HG03558 (cell line): ENCODE results near the gene MFSD12.
"Not testable (repeated sequence)": the region's sequence is repeated elsewhere in the genome, so short reads cannot be mapped to it uniquely, and the experiment has no call there.

Experiments
- ATAC-seq: cut with Tn5 transposase; IDR thresholded peaks from one replicate; pipeline ENCODE4 v1.9.1; 2021; ENCODE audit warnings: moderate number of reproducible peaks; ENCODE audit not compliant: unreplicated experiment; ENCODE audit errors: extremely low read depth

Gene MFSD12

DNA sequence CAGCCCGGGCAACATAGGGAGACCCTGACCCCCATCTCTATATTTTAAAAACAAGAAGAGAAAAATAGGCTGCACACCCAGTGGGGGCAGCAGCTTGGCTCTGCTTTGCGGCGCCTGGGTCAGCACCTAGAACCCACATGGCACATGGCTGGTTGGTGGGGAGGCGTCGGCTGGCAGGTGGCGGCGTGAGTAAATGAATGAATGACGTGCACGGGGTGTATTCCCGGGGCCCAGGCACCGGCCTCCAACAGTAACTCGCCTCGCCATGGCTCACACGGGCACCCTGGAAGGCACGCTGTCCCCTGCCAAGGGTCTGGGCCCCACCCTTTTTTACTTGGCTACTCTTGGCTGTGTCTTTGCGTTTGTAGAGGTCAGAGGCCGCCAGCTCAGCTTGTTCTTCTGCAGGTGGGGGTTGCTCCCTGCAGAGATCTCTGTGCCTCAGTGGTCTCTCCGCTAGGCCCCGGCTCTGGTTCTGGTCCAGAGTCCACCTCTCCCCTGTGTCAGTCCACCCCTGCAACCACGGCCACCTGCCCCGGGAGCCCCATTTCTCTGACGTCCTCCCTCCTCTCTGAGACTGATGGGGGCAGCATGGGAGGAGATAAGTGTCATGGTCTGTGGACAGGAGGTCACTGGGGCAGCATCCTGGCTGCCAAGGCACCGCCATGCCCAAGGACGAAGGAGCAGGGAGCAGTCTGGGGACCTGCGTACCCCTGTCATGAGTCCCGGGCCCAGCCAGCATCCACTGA is 45.7 kb downstream of the MFSD12 start:
- ATAC-seq, result no peak

DNA sequence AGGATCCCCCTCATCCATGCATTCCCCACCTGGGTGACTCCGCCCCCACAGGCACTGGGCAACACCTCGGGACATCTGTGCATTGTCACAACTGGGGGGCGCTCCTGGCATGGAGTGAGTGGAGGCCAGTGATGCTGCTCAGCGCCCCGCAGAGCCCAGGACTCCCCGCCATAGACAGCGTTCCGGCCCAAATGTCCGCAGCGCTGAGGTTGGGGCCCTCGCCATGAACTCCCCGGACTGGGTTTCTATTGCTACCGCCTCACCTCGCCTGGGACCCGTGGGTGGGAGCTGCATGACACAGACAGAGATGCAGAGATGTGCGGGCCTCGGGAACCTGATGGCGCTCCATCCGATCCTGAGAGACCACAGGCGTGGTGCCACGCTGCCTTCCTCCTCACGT is 46.7 kb downstream of the MFSD12 start:
- ATAC-seq, result no peak

DNA sequence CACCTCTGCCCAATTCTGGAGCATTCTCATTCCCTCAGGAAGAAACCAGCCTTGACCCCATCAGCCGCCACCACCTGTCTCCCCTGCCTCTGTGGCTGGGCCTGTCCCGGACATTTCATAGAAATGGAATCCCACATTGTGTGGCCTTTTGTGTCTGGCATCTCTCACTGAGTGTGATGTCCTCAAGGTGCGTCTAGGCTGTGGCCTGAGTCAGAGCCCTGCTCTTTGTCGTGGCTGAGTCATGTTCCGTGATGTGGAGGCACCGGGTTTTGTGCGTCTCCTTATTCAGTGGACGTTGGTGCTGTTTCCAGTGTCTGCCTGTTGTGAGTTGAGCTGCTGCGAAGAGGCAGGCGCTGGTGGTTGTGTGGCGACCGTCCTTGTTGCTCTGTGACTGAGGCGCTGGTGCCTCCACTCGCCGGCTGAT is 47.8 kb downstream of the MFSD12 start:
- ATAC-seq, result no peak

DNA sequence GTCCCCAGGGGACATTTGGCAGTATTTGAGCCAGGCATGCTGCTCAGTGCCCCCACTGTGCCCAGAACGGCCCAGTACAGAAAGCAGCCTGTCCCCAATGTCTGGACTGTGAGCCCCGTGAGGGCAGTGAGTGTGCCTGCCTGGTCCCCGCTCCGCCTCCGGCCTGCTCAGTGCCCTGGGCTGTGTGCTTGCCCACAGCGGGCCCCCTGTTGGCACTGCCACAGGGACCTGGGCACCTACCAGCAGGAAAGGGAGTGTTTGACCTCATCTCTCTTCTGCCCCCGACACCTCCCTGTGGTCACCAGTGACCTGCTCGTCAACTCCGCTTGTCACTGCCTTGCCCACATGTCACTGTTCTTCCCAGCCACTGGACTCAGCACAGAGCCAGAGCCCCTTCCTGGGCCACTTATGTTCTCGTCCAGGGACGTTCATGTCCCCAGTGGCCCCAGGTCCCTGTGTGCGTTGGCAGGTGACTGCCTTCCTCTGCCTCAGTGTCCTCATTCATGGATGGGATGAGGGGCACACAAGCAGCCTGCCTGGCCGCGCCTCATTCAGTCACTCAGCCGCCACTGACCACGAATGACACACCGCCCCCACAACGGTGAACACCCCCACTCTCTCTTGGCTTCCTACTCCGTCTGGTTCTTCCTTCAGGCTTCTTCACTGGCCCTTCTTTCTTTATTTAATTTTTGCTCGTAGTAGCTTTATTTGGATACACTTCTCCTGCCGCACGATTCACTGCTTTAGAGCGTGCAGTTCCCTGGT is 48.4 kb downstream of the MFSD12 start:
- ATAC-seq, result no peak

DNA sequence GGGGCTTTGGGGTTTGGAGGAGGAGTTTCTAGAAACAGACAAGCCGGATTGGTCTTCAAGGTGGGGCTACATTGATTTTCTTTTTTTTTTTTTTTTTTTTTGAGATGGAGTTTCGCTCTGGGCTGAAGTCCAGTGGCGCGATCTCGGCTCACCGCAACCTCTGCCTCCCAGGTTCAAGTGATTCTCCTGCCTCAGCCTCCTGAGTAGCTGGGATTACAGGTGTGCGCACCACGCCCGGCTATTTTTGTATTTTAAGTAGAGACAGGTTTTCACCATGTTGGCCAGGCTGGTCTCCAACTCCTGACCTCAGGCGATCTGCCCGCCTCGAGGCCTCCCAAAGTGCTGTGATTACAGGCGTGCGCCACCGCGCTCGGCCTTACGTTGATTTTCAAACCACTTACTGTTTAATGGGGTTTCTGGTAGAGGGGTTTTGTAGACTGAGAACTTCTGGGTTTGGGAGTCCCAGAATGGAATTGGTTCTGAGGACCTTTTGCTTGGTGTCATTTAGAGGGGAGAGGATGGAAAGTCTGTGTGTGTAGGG is 49.2 kb downstream of the MFSD12 start:
- not testable (repeated sequence) for ATAC-seq

DNA sequence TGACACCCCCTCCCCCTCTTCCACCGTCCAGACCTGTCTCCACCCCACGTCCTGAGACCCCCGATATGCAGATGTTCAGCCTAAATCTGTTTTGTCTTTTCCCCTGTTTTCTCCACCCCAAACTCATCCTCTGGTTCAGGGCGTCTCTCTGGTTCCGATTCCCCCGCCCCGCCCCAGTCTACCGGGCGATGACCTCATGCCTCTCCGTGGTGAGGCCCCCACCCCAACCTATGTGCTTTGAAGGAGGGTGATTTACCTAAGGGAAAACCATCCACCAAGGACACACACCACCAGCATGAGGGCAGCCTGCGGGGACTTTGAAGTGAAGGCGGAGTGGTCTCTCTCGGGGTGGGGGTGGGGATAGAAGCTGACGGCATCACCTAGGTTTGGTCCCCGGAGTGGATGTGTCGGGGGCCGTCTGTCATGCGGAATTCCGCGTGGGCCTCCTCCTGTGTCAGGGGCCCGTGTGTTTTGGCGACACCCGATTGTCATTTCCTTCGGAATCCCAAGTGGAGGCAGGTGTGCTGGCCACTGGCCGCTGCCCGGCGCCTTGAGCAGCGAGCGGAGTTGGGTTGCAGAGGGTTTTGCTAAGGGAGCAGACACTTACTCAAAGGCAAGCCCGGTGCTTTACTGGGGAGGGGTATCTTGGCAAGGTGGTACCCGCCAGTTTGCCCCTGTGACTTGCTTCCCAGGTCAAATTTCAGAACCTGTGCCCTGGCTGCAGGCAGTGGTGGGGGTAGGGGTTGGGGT is 49.8 kb downstream of the MFSD12 start:
- no peak for ATAC-seq

DNA sequence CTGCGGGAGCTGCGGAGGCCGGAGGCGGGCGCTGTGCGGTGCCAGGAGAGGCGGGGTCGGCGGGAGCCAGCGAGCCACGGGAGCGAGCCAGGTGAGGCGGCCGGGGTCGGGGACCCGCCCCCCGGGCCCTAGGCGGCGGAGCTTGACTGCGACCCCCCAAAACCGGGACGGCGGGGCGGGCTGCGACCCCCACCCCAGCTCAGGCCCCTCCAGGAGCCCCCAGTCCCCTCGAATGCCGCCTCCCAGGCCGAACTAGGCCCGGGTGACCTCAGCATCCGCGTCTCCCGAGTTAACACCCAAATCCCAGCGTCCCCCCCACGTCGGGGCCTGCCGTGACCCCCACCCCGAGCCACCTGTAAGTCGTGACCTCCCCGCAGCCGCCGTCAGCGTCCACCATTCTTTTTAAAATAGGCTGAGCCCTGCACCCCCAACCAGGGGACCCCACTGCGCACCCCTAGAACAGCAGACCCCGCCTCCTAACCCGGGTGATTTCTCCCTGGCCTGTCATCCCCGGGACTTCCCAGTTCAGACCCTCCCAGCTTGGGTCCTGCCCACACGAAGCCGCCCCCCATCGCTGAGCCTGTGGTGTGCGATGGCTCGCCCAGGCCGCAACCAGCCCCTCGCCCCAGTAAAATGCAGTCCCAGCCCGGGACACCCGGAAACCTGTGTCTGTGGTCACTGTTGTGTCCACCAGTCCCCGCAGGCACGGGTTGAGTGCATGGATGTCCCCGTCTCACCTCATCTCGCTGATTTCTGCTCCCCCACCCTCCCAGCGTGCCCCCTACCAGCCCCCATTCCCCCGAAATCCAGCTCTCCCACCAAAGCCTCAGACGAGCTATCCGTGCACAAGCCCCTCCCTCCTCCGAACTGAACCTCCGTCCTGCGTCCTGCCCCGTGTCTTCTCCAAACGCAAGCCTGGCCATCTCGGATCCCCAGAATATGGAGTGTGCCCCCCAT is 50.7 kb downstream of the MFSD12 start:
- ATAC-seq, result no peak

DNA sequence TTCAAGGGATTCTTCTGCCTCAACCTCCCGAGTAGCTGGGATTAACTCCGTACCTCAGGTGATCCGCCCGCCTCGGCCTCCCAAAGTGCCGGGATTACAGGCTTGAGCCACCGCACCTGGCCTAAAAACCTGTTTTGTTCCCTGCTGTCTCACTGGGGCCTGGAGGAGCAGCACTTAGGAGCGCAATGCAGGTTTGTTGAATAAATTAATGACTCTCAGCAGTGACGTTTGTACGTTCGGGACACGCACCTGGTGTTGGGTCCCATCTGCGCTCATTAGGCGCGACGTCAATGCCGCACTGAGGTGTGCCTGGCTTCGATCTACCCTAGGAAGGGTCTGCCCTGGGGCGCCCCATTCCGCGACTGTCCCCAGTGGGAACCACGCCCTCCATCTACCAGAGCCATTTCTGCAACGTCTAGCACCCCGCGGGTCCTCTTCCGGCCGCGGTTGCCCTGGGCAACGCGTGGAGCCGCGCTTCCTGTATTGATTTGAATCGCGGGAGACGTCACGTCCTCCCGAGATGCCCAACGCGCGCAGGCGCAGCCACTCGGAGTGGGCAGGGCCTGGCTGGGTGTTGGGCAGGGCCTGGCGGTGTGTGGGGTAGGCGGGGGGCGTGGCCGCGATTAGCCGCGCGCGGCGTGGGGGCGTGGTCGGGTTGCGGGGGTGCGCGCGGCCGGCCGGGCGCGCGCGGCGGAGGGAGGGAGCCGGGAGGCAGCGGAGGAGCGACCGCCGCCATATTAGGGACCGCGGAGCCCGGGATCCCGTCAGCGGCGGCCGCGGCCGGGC is 51.6 kb downstream of the MFSD12 start, which contains the start of gene FZR1:
Gene FZR1, plus strand, starts transcription at position 714 of the 786 bp plus-strand sequence. CDS start 16,679 bp downstream, outside the sequence.
- ATAC-seq, result peak; percentile 92

DNA sequence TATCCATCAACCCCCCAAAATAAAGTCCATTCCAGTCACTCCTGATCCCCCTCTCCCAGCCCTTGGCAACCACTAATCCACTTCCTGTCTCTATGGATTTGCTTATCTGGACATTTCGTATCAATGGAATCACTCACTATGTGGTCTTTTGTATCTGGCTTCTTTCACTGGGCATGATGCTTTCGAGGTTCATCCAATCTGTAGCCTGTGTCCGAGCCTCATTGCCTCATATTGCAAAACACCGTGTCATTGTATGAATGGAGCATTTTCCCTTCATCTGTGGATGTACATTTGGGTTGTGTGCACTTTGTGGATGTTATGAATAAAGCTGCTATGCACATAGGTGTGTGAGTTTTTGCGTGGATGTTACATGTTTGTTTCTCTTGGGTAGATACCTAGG is 52.7 kb downstream of the MFSD12 start:
- ATAC-seq, result no peak

DNA sequence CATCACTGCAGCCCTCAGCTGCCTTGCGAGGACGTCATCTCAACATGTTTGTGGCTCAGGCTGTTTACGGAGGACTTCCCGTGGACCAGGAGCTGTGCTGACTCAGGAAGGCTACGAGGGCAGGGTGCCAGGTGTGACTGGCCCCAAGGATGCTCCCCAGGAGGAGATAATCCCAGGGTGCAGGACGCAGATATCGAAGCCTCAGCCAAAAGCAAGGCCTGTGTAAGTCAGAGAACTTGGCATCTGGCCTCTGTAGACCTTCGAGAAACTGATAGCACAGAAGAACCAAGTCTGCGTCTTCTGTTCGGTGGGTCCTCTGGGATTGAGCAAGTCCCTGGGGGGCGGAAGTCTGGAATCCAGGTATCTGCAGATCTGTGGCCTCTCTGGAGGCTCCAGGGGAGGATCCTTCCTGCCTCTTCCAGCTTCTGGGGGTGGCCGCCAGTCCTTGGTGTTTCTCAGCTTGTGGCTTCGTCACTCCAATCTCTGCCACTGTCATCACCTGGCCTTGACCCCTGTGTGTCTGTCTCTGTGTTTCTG is 54.3 kb downstream of the MFSD12 start:
- no peak for ATAC-seq

DNA sequence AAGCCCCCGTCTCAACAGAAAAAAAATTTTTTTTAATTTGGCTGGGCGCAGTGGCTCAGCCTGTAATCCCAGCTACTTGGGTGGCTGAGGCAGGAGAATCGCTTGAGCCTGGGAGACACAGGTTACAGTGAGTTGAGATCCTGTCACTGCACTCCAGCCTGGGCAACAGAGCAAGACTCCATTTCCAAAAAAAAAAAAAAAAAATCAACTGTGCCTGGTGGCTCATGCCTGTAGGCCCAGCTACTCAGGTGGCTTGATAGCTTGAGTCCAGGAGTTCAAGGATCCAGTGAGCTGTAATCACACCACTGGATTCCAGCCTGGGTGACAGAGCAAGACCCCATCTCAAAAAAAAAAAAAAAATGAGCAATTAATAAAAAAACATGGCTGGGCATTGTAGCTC is 55.6 kb downstream of the MFSD12 start:
- ATAC-seq, result no peak

DNA sequence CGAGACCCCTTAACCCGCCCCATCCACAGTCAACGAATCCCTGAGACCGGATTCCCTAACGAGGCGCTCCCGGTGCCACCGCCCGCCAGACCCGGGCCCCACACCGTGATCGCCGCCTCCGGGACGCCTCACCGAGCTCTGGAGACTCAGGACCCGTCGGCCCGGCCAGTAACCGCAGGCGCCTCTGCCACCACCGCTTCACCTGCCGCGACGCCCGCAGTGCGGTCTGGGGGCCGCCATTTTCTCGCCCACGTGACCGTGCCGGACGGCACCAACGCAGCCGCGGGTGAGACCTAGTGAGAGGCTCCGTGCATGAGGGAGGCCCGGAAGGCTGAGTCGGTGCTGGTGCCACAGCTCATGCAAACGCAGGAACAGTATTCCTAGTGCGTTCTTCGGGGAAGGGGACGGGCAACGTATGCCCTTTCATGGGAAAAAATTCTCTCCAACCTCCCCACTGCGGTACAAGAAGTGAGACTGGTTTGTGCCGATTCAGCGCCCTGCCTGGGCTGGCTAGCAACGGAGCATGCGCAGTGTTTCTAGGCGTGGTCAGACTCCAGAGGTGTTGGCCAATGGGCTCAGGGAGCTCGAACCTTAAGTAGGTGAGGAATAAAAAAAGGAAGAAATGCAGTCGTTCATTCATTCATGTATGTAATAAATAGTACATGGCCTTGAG is 56.8 kb downstream of the MFSD12 start, which contains the start of gene DOHH:
Gene DOHH, minus strand, starts transcription at position 246 of the 673 bp plus-strand sequence. CDS start 3,860 bp downstream, outside the sequence.
- peak; percentile 61 for ATAC-seq

DNA sequence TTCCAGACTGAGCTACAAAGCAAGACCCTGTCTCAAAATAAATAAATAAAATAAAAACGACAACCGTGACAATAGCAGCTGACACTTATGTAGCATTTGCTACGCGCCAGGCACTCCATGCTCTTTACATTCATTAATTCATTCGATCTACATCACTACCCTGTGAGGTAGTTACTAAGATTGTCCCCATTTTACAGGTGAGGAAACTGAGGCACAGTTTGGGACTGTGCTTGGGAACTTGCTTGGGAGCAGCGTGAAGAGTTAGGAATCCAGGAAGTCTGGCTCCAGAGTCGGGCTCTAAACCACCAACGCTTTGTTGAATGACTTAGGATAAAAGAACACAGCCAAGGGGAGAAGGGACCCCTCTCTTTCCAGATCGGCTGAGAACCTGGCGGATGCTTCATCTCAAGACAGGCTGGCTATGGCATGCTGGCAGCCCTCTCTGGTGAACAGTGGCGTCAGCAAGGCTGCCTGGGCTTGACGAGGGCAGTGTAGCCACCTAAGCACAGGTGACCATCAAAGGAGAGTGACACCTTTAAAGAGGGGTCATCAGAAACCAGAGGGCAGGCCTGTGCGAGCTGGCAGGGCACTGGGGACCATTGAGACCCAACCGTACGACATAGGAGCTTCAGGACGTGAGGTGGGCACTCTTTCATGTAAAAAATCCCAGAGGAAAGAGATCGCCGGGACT is 57.5 kb downstream of the MFSD12 start:
- ATAC-seq, result no peak

DNA sequence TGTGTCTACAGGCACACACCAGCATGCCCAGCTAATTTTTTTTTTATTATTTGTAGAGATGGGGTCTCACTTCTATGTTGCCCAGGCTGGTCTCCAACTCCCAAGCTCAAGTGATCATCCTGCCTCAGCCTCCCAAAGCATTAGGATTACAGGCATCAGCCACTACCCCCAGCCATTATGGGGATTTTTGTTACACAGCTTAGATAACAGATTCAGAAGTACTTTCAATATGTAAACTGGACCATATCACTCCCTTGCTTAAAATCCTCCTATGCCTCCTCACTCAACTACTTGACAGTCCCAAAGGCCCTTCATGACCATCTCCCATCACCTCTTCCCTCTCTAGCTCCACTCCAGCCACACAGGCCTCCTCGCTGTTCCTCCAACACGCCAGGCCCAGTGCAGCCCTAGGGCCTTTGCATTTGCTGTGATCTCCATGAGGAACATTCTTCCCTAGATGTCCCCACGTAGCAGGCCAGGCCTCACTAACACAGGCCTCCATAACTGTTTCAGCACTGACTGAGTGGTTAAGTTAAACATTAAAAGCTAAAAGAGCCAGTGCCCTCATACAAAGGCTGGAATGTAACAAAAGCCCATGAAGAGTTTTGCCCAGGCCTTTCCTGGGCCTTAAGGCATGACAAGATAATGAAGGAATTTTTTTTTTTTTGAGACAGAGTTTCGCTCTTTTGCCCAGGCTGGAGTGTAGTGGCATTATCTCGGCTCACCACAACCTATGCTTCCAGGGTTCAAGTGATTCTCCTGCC is 59.4 kb downstream of the MFSD12 start:
- no peak for ATAC-seq

DNA sequence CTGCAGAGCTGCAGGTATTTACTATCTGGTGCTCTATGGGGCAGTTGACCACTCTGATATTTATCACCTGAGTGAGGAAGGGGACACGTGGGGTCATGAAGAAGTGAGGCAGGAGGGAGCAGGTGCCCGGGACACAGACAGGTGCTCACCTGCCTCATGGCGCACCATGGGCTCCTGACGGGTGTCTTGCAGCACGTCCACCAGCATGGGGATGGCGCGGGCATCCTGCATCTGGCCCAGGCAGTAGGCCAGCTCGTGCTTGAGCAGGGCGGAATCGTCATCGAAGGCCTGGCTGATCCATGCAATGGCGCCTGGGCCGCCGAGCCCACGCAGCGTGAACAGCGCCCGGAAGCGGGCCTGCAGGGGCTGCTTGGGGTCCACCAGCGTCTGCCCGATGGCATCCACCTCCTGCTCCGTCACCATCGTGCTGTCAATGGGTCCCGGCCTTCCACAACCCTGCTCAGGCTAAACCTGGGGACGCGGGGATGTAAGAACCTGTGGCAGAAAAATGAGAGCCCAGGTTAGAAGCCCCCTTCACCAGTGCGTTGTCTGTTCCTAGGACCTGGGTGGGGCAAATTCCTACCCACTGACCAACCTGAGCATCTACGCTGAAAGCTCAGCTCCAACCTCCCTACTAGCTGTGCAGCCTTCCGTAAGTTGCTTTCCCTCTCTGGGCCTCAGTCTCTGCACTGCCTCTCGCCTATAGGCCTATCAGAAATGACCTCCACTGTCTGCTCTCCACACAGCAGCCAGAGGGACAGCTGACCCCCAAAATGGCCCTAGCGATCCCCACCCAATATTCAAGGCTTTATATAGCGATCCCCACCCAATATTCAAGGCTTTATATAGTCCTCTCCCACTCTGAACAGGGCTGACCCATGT is 60.8 kb downstream of the MFSD12 start:
- ATAC-seq, result no peak

DNA sequence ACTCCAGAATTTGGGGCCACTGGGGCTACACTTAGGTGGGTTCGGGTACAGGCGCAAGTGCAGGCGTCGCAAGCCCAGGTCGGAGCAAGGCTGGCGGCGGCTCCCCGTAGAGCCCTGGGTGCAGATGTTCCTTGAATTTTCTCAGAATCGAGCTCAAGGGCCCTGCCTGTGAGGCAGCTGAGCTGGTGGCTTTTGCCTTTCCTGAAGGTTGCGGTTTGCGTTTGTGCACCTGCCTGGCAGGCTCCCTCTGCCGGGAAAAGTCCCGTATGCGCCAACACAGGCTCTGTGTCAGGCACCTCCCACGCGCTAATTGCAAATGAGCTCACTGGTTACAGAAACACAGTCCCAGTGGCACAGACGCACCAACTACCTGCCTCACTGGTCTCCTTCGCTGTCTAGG is 62.8 kb downstream of the MFSD12 start:
- no peak for ATAC-seq
